Ovary (tissue), 3 donors: Measurements from ENCODE around the gene KHDRBS2.

Experiments
- CTCF ChIP-seq, 3 donors: fragments of 450-650 bp in 2 of 3; fragments of 200-600 bp in 1 of 3; IDR thresholded peaks; one replicate each; pipeline versions ENCODE4 v1.5.1 to v1.8.0; 2016 to 2022; ENCODE audit warnings: antibody characterized with exemption in 3 of 3, mild to moderate bottlenecking in 1 of 3
- EP300 ChIP-seq: sonication (generic); formaldehyde crosslinking; IDR thresholded peaks from one replicate; pipeline ENCODE4 v1.6.1; 2017; ENCODE audit warnings: antibody characterized with exemption
- POLR2A ChIP-seq: fragments of 450-650 bp; IDR thresholded peaks from one replicate; pipeline ENCODE4 v1.6.1; 2017; ENCODE audit warnings: antibody characterized with exemption, mild to moderate bottlenecking, moderate library complexity
- donor health status: DM: no; HTN: no; CAD: no.

GRCh38 chr6:61745994-61746393 is 540.0 kb downstream of the KHDRBS2 start:
- TF ChIP-seq CTCF (IDR thresholded peaks at IDR 0.05), result no peak
- no peak for TF ChIP-seq POLR2A
- no peak for TF ChIP-seq EP300
